Endothelial cell of umbilical vein (primary cell): ENCODE results near the gene TBC1D21. TPM values are rescaled to one million over a fixed set of nuclear protein-coding genes. Genes with fewer than 3 reads are reported as not detected.

Experiments used
- BruUV-seq: library from RNA; stranded (reverse); fragments of 400-500 nt; replicated peaks from 2 replicates; lab custom pipeline; 2021; lab: Mats Ljungman, UMichigan
- CTCF ChIA-PET: fragments of 300-600, 350-600 bp; sonication (Branson Sonifier 250); formaldehyde crosslinking; loops from one replicate; lab custom pipeline; 2021; ENCODE audit warnings: antibody characterized with exemption, inconsistent platforms; lab: Charles Lee
- POLR2A ChIA-PET: fragments of 300-600, 350-600 bp; sonication (Branson Sonifier 250); formaldehyde crosslinking; loops from one replicate; lab custom pipeline; 2021; ENCODE audit warnings: antibody characterized with exemption, inconsistent platforms; lab: Charles Lee
- DNase-seq: peaks from one replicate; pipeline ENCODE4 v3.0.0-alpha.2; 2011; ENCODE audit warnings: low read depth, low spot score
- FAIRE-seq: peaks from 2 replicates; lab custom pipeline; 2011; peaks lifted over from hg19 to GRCh38; lab: Jason Lieb, UNC
- H2AFZ ChIP-seq: 2 replicates; pipeline ENCODE4 v1.6.0; 2012; ENCODE audit warnings: low read depth, low read length, control low read depth, inconsistent platforms
- H3K27ac ChIP-seq: 2 replicates; pipeline ENCODE4 v1.5.1; 2011; ENCODE audit warnings: low read depth, mild to moderate bottlenecking, control low read depth, low read length, moderate library complexity; ENCODE audit not compliant: insufficient read depth
- H3K27me3 ChIP-seq, 2 experiments: 2 replicates each; pipeline versions ENCODE4 v1.6.0 to v1.6.1; 2011; ENCODE audit warnings: low read length in 2 of 2, mixed read lengths in 1 of 2; ENCODE audit not compliant: control insufficient read depth in 2 of 2, insufficient read depth in 2 of 2
- H3K36me3 ChIP-seq, 2 experiments: 2 replicates in 1 of 2; 3 replicates in 1 of 2; pipeline ENCODE4 v1.5.1; 2011; ENCODE audit warnings: low read length in 2 of 2, mild to moderate bottlenecking in 1 of 2, moderate library complexity in 1 of 2; ENCODE audit not compliant: control insufficient read depth in 2 of 2, insufficient read depth in 2 of 2; ENCODE audit errors: extremely low read depth in 1 of 2
- H3K4me1 ChIP-seq: 3 replicates; pipeline ENCODE4 v1.5.1; 2011; ENCODE audit warnings: mild to moderate bottlenecking, low read length; ENCODE audit not compliant: control insufficient read depth, insufficient read depth; ENCODE audit errors: extremely low read depth
- H3K4me2 ChIP-seq: 2 replicates; pipeline ENCODE4 v1.6.1; 2011; ENCODE audit warnings: low read length, control low read depth, mixed read lengths; ENCODE audit not compliant: insufficient read depth
- H3K4me3 ChIP-seq, 3 experiments: fragments of 200-600 bp in 1 of 3; sonication (generic), shearing (Covaris generic) in 1 of 3; replicated peaks in 1 of 3; 2 replicates each; pipeline ENCODE4 v1.5.1; 2011 to 2016; ENCODE audit warnings: control low read depth in 3 of 3, low read length in 3 of 3, mild to moderate bottlenecking in 2 of 3, inconsistent platforms in 1 of 3, low read depth in 1 of 3, moderate library complexity in 1 of 3; ENCODE audit not compliant: insufficient read depth in 1 of 3
- H3K79me2 ChIP-seq: 2 replicates; pipeline ENCODE4 v1.6.0; 2012; ENCODE audit warnings: low read length, inconsistent platforms; ENCODE audit not compliant: control insufficient read depth, insufficient read depth
- H3K9ac ChIP-seq: replicated peaks from 2 replicates; pipeline ENCODE3; 2011; ENCODE audit warnings: low read length, control low read depth; ENCODE audit not compliant: insufficient read depth; ENCODE audit errors: extremely low read depth
- H3K9me1 ChIP-seq: replicated peaks from 3 replicates; pipeline ENCODE4 v1.6.0; 2011; ENCODE audit warnings: mild to moderate bottlenecking, low read length; ENCODE audit not compliant: control insufficient read depth, insufficient read depth; ENCODE audit errors: extremely low read depth
- H3K9me3 ChIP-seq: replicated peaks from 2 replicates; pipeline ENCODE4 v1.5.1; 2012; ENCODE audit warnings: low read length, inconsistent platforms; ENCODE audit not compliant: control insufficient read depth, insufficient read depth
- H4K20me1 ChIP-seq: replicated peaks from 2 replicates; pipeline ENCODE3; 2011; ENCODE audit warnings: mild to moderate bottlenecking, low read length; ENCODE audit not compliant: control insufficient read depth, insufficient read depth; ENCODE audit errors: extremely low read depth
- CTCF ChIP-seq, 2 donors: IDR thresholded peaks; 1 replicate in 1 of 2; 2 replicates in 1 of 2; pipeline ENCODE4 v1.5.1; 2011; ENCODE audit warnings: low read length in 2 of 2, mild to moderate bottlenecking in 2 of 2, moderate library complexity in 2 of 2, control low read depth in 1 of 2, inconsistent platforms in 1 of 2, low read depth in 1 of 2; ENCODE audit not compliant: insufficient read depth in 1 of 2; ENCODE audit errors: extremely low read depth in 1 of 2
- FOS ChIP-seq: IDR thresholded peaks from 2 replicates; pipeline ENCODE4 v1.6.1; 2011; ENCODE audit warnings: mild to moderate bottlenecking, low read length, moderate library complexity, borderline replicate concordance; ENCODE audit not compliant: insufficient read depth
- JUN ChIP-seq: IDR thresholded peaks from 2 replicates; pipeline ENCODE4 v1.6.1; 2011; ENCODE audit warnings: borderline replicate concordance, low read depth; ENCODE audit not compliant: insufficient read length, insufficient read depth
- MYC ChIP-seq: IDR thresholded peaks from one replicate; pipeline ENCODE4 v1.6.1; 2011; ENCODE audit warnings: mild to moderate bottlenecking, low read depth, low read length
- POLR2A ChIP-seq: IDR thresholded peaks from 2 replicates; pipeline ENCODE4 v1.6.1; 2012; ENCODE audit warnings: low read depth, mild to moderate bottlenecking, control low read depth, low read length
- POLR2AphosphoS5 ChIP-seq: IDR thresholded peaks from 2 replicates; pipeline ENCODE4 v1.6.1; 2012; ENCODE audit warnings: low read depth, mild to moderate bottlenecking, control low read depth, low read length, moderate library complexity; ENCODE audit not compliant: insufficient read depth
- dilution Hi-C: fragments of 300-500 bp; cut with MboI; formaldehyde crosslinking; loops from one replicate; pipeline ENCODE4 v1.15.0; 2019; ENCODE audit warnings: low sequenced_read_pairs; ENCODE audit not compliant: extremely low pct_ligation_motif_present
- intact Hi-C: fragments of 100-400 bp; cut with micrococcal nuclease; formaldehyde crosslinking; loops from one replicate; pipeline ENCODE4 v1.10.0; 2022
- polyA plus RNA-seq, 4 experiments: library from polyadenylated mRNA; depleted of rRNA in 3 of 4; stranded (reverse) in 3 of 4; unstranded in 1 of 4; fragments of >200 nt; gene quantifications; 2 replicates each; pipeline versions ENCODE4 v1.2.1 to v1.2.3, GENCODE V29; 2011 to 2012; ENCODE audit warnings: missing spikeins in 1 of 4
- total RNA-seq: library from RNA; stranded (reverse); gene quantifications from 2 replicates; pipeline ENCODE4 v1.2.3, GENCODE V29; 2021

Gene TBC1D21
- total and polyA plus RNA-seq, 2 donors (not counting 3 experiments of a cell fraction or from before 2014, with no cell fraction given) = not detected

DNA sequence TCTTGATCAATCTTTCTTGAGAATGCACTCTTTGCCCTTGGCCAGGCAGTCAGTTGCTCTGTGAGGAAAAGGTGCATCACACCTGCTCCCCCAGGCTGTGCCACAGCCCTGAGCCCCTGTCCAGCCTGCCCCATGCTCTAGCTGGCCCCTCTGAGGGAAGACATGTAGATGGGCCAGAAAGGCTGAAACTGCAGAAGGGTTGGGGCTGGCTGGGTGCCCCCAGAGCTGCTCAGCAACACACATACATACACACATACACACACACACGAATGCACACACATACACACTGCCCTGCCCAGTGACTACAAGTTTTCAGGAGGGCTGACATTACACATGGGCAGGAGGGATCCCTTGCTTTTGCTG is 16.4 kb downstream of the TBC1D21 start:
- Histone ChIP-seq H3K36me3 (no peaks in the 10 kb centered on the region), H3K9ac (no peak overlapping the region), H3K79me2 (no peaks in the 10 kb centered on the region), H3K4me3 (no peak overlapping the region), H3K9me1 (no peaks in the 10 kb centered on the region), H3K4me2 (no peak overlapping the region), H2AFZ (no peak overlapping the region), H3K27me3 (peaks cover 0 to 1% of the 10 kb centered on the region in 2 experiments), H3K9me3 (no peaks in the 10 kb centered on the region), H3K27ac (no peak overlapping the region), H3K4me1 (no peaks in the 10 kb centered on the region), H4K20me1 (no peaks in the 10 kb centered on the region)
- ChIA-PET CTCF (interaction anchor here (1.2 kb wide), 1 partner anchor 16 kb away, joined by 6 read pairs; no protein-coding TSS in a partner anchor), POLR2A (no interaction called here)
- FAIRE-seq (no peak), DNase-seq (no peak)
- TF ChIP-seq FOS (no peak), MYC (no peak), POLR2AphosphoS5 (no peak), CTCF (IDR thresholded peaks at IDR 0.05; ENCODE audit: extremely low read depth in 1 of 2, insufficient read depth in 1 of 2, low read depth in 1 of 2, low read length in 2 of 2) (no peak), JUN (no peak), POLR2A (no peak)
- BruUV-seq = no TSS peak
- dilution Hi-C loops = no loop called here
- intact Hi-C loops = no loop called here
